H9 (cell line): Measurements from ENCODE around the gene KDM1B. TPM values are rescaled to one million over a fixed set of nuclear protein-coding genes. Genes with fewer than 3 reads are reported as not detected.

Experiments used
- DNase-seq: peaks from one replicate; pipeline ENCODE4 v3.0.0-alpha.2; 2017
- H2AFZ ChIP-seq: one replicate; pipeline ENCODE4 v1.6.1; 2013; ENCODE audit warnings: mild to moderate bottlenecking, low read length, control low read depth, moderate library complexity
- H2AK5ac ChIP-seq: 2 replicates; pipeline ENCODE4 v1.6.1; 2013; ENCODE audit warnings: low read length, control low read depth, mixed read lengths; ENCODE audit not compliant: insufficient read length
- H2BK120ac ChIP-seq: one replicate; pipeline ENCODE4 v1.6.1; 2013; ENCODE audit warnings: low read depth, mild to moderate bottlenecking, low read length, control low read depth, inconsistent platforms; ENCODE audit not compliant: poor library complexity, severe bottlenecking
- H2BK12ac ChIP-seq: 2 replicates; pipeline ENCODE4 v1.6.1; 2013; ENCODE audit warnings: low read length, control low read depth, mixed read lengths, low read depth; ENCODE audit not compliant: insufficient read length
- H2BK15ac ChIP-seq: 2 replicates; pipeline ENCODE4 v1.6.1; 2013; ENCODE audit warnings: low read depth, low read length, control low read depth
- H2BK20ac ChIP-seq: one replicate; pipeline ENCODE4 v1.6.1; 2013; ENCODE audit warnings: low read depth, mild to moderate bottlenecking, low read length, control low read depth, inconsistent platforms; ENCODE audit not compliant: poor library complexity, severe bottlenecking
- H2BK5ac ChIP-seq: 2 replicates; pipeline ENCODE4 v1.6.1; 2013; ENCODE audit warnings: low read length, control low read depth, mixed read lengths; ENCODE audit not compliant: insufficient read length
- H3K14ac ChIP-seq: 2 replicates; pipeline ENCODE4 v1.6.1; 2013; ENCODE audit warnings: low read length, control low read depth; ENCODE audit not compliant: insufficient read depth
- H3K18ac ChIP-seq: 2 replicates; pipeline ENCODE4 v1.6.1; 2013; ENCODE audit warnings: low read depth, mild to moderate bottlenecking, mixed read lengths, low read length, control low read depth; ENCODE audit not compliant: insufficient read length
- H3K23ac ChIP-seq: 2 replicates; pipeline ENCODE4 v1.6.1; 2013; ENCODE audit warnings: low read length, control low read depth, mixed read lengths, low read depth; ENCODE audit not compliant: insufficient read length
- H3K23me2 ChIP-seq: 2 replicates; pipeline ENCODE4 v1.6.1; 2013; ENCODE audit warnings: low read depth, mild to moderate bottlenecking, mixed read lengths, low read length, control low read depth; ENCODE audit not compliant: insufficient read length, poor library complexity, severe bottlenecking
- H3K27ac ChIP-seq: 2 replicates; pipeline ENCODE4 v1.5.1; 2013; ENCODE audit warnings: low read length, control low read depth, mixed read lengths, low read depth; ENCODE audit not compliant: insufficient read length
- H3K27me3 ChIP-seq: 2 replicates; pipeline ENCODE4 v1.6.1; 2013; ENCODE audit warnings: low read length, control low read depth, inconsistent platforms; ENCODE audit not compliant: insufficient read depth
- H3K4ac ChIP-seq: 2 replicates; pipeline ENCODE4 v1.6.1; 2013; ENCODE audit warnings: low read depth, mild to moderate bottlenecking, control low read depth, inconsistent platforms, low read length, moderate library complexity
- H3K4me1 ChIP-seq: 2 replicates; pipeline ENCODE4 v1.6.1; 2013; ENCODE audit warnings: low read length, control low read depth, inconsistent platforms; ENCODE audit not compliant: insufficient read depth
- H3K4me2 ChIP-seq: 2 replicates; pipeline ENCODE4 v1.6.1; 2013; ENCODE audit warnings: low read length, control low read depth, mixed read lengths; ENCODE audit not compliant: insufficient read length, insufficient read depth
- H3K56ac ChIP-seq: 2 replicates; pipeline ENCODE4 v1.6.1; 2013; ENCODE audit warnings: low read depth, mild to moderate bottlenecking, mixed read lengths, low read length, control low read depth; ENCODE audit not compliant: insufficient read length
- H3K79me1 ChIP-seq: 2 replicates; pipeline ENCODE4 v1.6.1; 2013; ENCODE audit warnings: low read depth, mild to moderate bottlenecking, moderate library complexity, low read length, control low read depth, inconsistent platforms; ENCODE audit not compliant: insufficient read depth, poor library complexity, severe bottlenecking
- H3K79me2 ChIP-seq: 2 replicates; pipeline ENCODE4 v1.6.1; 2013; ENCODE audit warnings: low read length, control low read depth, inconsistent platforms; ENCODE audit not compliant: insufficient read depth
- H3K9ac ChIP-seq: 2 replicates; pipeline ENCODE4 v1.6.1; 2013; ENCODE audit warnings: low read length, control low read depth, mixed read lengths; ENCODE audit not compliant: insufficient read length; ENCODE audit errors: extremely low read depth
- H3K9me3 ChIP-seq: one replicate; pipeline ENCODE4 v1.6.1; 2013; ENCODE audit warnings: low read depth, low read length, inconsistent platforms; ENCODE audit not compliant: control insufficient read depth
- H3T11ph ChIP-seq: one replicate; pipeline ENCODE4 v1.6.1; 2013; ENCODE audit warnings: mild to moderate bottlenecking, low read length, control low read depth, inconsistent platforms
- H4K20me1 ChIP-seq: one replicate; pipeline ENCODE4 v1.6.1; 2013; ENCODE audit not compliant: control insufficient read depth, insufficient read length, insufficient read depth
- H4K5ac ChIP-seq: 2 replicates; pipeline ENCODE4 v1.6.1; 2013; ENCODE audit warnings: low read depth, mild to moderate bottlenecking, mixed read lengths, low read length, control low read depth; ENCODE audit not compliant: insufficient read length
- H4K8ac ChIP-seq: replicated peaks from 2 replicates; pipeline ENCODE4 v1.6.1; 2013; ENCODE audit warnings: low read length, control low read depth, mixed read lengths, low read depth; ENCODE audit not compliant: insufficient read length
- H4K91ac ChIP-seq: 2 replicates; pipeline ENCODE4 v1.6.1; 2013; ENCODE audit warnings: low read depth, mild to moderate bottlenecking, moderate library complexity, mixed read lengths, low read length, control low read depth; ENCODE audit not compliant: insufficient read length
- H3K27ac Mint-ChIP-seq, 3 experiments: 2 replicates in 2 of 3; 3 replicates in 1 of 3; pipeline ENCODE4 v1.8.0; 2020 to 2021; ENCODE audit warnings: mixed read lengths in 3 of 3, mild to moderate bottlenecking in 1 of 3, moderate library complexity in 1 of 3
- H3K27me3 Mint-ChIP-seq: 2 replicates; pipeline ENCODE4 v1.8.0; 2021; ENCODE audit warnings: low read depth, mild to moderate bottlenecking, moderate library complexity, mixed read lengths
- H3K36me3 Mint-ChIP-seq, 3 experiments: 2 replicates in 2 of 3; 3 replicates in 1 of 3; pipeline ENCODE4 v1.8.0; 2020 to 2021; ENCODE audit warnings: low read depth in 3 of 3, mixed read lengths in 3 of 3; ENCODE audit not compliant: insufficient read depth in 1 of 3
- H3K4me1 Mint-ChIP-seq, 2 experiments: 2 replicates each; pipeline ENCODE4 v1.8.0; 2020; ENCODE audit warnings: mixed read lengths in 2 of 2
- H3K4me3 Mint-ChIP-seq, 2 experiments: 2 replicates in 1 of 2; 3 replicates in 1 of 2; pipeline ENCODE4 v1.8.0; 2020 to 2021; ENCODE audit warnings: mild to moderate bottlenecking in 2 of 2, mixed read lengths in 2 of 2, moderate library complexity in 1 of 2
- H3K9me3 Mint-ChIP-seq, 2 experiments: 2 replicates in 1 of 2; 3 replicates in 1 of 2; pipeline ENCODE4 v1.8.0; 2020; ENCODE audit warnings: mild to moderate bottlenecking in 2 of 2, mixed read lengths in 2 of 2, moderate library complexity in 1 of 2
- CTCF ChIP-seq: fragments of 200-600 bp; sonication (generic); conservative IDR thresholded peaks from 3 replicates; pipeline ENCODE4 v1.8.0; 2021; ENCODE audit warnings: antibody characterized with exemption, mild to moderate bottlenecking
- WGBS: extraction: QIAGEN DNeasy Blood & Tissue Kit; methylation state at CpG from one replicate; pipeline ENCODE4 v1.1.7; 2013; ENCODE audit warnings: missing lambda C conversion rate, low lambda C conversion rate, mixed read lengths; ENCODE audit not compliant: insufficient read length; ENCODE audit errors: extremely low coverage; 5-methylcytosine and 5-hydroxymethylcytosine counted together
- total RNA-seq: library from RNA; stranded (reverse); gene quantifications from 2 replicates; pipeline ENCODE4 v1.2.1, GENCODE V29; 2021

Gene KDM1B
- total RNA-seq, 1 experiment from 2014 or later = 5.4 TPM

DNA sequence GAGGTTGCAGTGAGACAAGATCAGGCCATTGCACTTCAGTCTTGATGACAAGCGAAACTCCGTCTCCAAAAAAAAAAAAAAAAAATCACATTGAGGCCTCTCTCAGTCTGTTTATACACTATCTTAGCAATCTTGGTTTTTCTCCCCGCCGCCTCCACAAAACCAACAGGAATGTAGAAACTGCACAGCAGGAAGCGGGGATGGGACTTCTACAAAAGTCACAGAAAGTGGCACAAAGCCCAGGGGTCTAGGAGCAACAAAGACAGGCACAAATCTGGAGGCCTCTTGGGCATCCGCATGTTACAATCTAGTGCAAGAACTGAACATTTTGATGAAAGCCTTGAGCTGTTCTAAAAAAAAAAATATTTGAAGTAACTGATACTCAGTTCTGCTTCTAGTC lies 48.6 kb downstream of the KDM1B start:
- no peak overlapping the region for H2AK5ac ChIP-seq
- peaks cover 0 to 5% (median 0%) of the 10 kb centered on the region in 3 experiments; a peak in 1 of 7 replicates for H3K36me3 Mint-ChIP-seq
- no peak overlapping the region for H3K14ac ChIP-seq
- H2BK120ac ChIP-seq = no peak overlapping the region
- no peak overlapping the region for H3K27ac ChIP-seq
- peaks cover 2% of the 10 kb centered on the region; the same call in 1 of the 2 replicates for H3K4me1 ChIP-seq
- no peak overlapping the region for H2BK5ac ChIP-seq
- no peak overlapping the region for H3K56ac ChIP-seq
- H4K5ac ChIP-seq = no peak overlapping the region
- H2BK15ac ChIP-seq = no peak overlapping the region
- no peak for DNase-seq
- no peaks in the 10 kb centered on the region for H3K79me1 ChIP-seq
- no CpG with 5 or more reads among the region's 6 CpGs for WGBS
- no peaks in the 10 kb centered on the region for H4K20me1 ChIP-seq
- no peak overlapping the region for H3K23ac ChIP-seq
- no peak overlapping the region for H3K4me2 ChIP-seq
- no peak for TF ChIP-seq CTCF
- no peak overlapping the region for H2BK12ac ChIP-seq
- H2BK20ac ChIP-seq = no peak overlapping the region
- H3K27ac Mint-ChIP-seq = peak overlapping the region in 1 of 3 experiments; percentile 75; a peak in 1 of 7 replicates
- H3K27me3 Mint-ChIP-seq = no peaks in the 10 kb centered on the region
- no peak overlapping the region for H3T11ph ChIP-seq
- no peak overlapping the region for H4K91ac ChIP-seq
- no peak overlapping the region for H3K4ac ChIP-seq
- H3K9me3 ChIP-seq = no peaks in the 10 kb centered on the region
- H3K18ac ChIP-seq = no peak overlapping the region
- H3K4me1 Mint-ChIP-seq = peaks cover 4 to 7% of the 10 kb centered on the region in 2 experiments
- no peak overlapping the region for H2AFZ ChIP-seq
- H3K27me3 ChIP-seq = no peaks in the 10 kb centered on the region
- H3K23me2 ChIP-seq = no peaks in the 10 kb centered on the region
- H4K8ac ChIP-seq = no peak overlapping the region
- no peaks in the 10 kb centered on the region for H3K9me3 Mint-ChIP-seq
- H3K4me3 Mint-ChIP-seq = no peak overlapping the region
- no peak overlapping the region for H3K9ac ChIP-seq
- H3K79me2 ChIP-seq = no peaks in the 10 kb centered on the region
